ENCODE measurements around the gene CLEC16A.

The CLEC16A gene

DNA sequence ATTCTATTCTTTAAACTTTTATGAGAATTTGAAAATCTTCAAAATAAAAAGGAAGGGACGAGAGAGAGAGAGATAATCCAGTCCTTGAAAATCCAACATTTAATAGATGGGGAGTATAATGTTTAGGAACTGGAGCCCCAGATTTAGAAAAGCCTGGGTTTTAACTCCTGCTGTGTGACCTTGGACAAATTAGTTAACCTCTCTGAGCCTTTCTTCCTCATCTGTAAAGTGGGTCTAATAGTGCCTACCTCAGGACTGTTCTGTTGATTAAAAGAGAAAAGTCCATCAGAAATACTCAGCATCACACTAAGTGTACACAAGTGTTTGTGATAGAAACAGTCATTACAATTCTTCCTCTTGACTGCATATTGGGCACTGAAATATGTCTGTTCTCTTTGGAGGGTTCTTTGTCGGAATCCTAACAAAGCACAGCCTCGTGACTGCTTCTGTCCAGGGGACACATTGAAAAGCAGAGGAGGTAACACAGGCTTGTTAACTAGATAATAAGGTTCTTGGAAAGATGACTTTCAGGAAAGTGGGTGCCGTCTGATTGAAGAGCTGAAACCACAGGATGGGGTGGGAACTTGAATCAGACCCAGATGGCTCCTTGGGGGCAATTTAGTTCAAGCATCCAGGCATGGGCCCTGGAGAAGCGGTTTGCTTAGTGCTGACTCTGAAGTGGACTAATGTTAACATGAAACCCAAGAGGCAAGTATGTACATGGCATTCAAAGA is 128.2 kb downstream of the CLEC16A start:
- TF ChIP-seq EP300 (IDR thresholded peaks at IDR 0.05; ENCODE audit: borderline replicate concordance): no peak
- TF ChIP-seq, protein P1, sequence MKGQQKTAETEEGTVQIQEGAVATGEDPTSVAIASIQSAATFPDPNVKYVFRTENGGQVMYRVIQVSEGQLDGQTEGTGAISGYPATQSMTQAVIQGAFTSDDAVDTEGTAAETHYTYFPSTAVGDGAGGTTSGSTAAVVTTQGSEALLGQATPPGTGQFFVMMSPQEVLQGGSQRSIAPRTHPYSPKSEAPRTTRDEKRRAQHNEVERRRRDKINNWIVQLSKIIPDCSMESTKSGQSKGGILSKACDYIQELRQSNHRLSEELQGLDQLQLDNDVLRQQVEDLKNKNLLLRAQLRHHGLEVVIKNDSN (IDR thresholded peaks at IDR 0.05): no peak
- TF ChIP-seq, protein P2, sequence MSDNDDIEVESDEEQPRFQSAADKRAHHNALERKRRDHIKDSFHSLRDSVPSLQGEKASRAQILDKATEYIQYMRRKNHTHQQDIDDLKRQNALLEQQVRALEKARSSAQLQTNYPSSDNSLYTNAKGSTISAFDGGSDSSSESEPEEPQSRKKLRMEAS (IDR thresholded peaks at IDR 0.05): no peak
- no peak for TF ChIP-seq TEAD4 (IDR thresholded peaks at IDR 0.05)
- no peak for TF ChIP-seq YY1 (IDR thresholded peaks at IDR 0.05; ENCODE audit: low read depth)
- TF ChIP-seq FOXM1 (IDR thresholded peaks at IDR 0.05; ENCODE audit: borderline replicate concordance, low read depth): no peak
- no peak for TF ChIP-seq EGR1 (IDR thresholded peaks at IDR 0.05)
- no peak for TF ChIP-seq NFIC (IDR thresholded peaks at IDR 0.05)
- TF ChIP-seq ZBTB7A (IDR thresholded peaks at IDR 0.05; ENCODE audit: low read depth): no peak
- TF ChIP-seq TCF12 (IDR thresholded peaks at IDR 0.05; ENCODE audit: low read depth): no peak

DNA sequence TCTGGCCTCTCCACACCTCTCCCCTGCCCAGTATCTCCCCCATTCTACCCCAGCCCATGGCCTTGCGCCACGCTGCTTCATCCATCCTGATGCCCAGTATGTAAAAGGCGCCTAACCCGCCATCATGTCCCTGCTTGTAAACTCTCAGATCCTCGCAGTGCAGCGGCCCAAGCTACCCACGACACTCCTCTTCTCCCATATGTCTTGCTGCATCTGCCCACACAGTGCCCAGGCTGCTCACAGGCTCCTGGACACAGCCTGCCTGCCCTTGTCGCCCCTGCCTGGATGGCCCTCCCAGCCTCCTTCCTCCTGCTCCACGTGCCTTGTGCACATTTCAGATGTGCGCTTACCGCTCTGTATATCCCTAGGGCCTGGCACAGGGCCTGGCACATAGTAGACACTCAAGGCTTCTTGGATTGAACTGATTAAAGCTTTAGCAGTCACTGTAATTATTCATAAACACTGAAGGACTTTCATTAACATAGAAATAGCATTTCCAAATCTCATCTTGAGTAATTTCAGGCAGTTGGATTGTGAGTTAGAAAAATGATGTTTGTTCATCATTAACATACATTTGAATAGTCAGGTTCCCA is 129.1 kb downstream of the CLEC16A start:
- TF ChIP-seq, protein P2 (IDR thresholded peaks at IDR 0.05): no peak
- TF ChIP-seq CEBPB (IDR thresholded peaks at IDR 0.05) (no peak), ZBTB7A (IDR thresholded peaks at IDR 0.05; ENCODE audit: low read depth) (no peak), FOXM1 (IDR thresholded peaks at IDR 0.05; ENCODE audit: borderline replicate concordance, low read depth) (no peak), EGR1 (IDR thresholded peaks at IDR 0.05) (no peak), CREB1 (IDR thresholded peaks at IDR 0.05; ENCODE audit: low read depth) (no peak)

DNA sequence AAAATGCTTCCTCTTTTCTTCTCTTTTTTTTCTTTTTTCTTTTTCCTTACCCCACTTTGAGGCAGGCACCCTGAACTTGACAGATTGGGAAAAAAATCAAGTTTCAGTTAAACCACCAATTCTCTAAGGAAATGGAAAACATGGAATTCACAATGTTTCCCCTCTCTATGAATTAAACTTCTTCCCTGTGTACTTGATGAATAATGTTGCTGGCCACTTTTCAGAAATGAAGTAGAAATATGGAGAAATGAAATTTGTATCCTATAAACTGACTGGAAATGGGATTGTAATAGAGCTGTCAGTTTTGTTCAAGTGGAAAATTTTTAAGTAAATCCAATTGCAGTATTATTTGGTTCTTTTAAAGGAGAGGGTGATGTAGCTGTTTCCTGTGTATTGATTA is 129.8 kb downstream of the CLEC16A start:
- TF ChIP-seq TEAD4 (IDR thresholded peaks at IDR 0.05) (no peak), YY1 (IDR thresholded peaks at IDR 0.05; ENCODE audit: low read depth) (no peak), NFIC (IDR thresholded peaks at IDR 0.05) (no peak), EGR1 (IDR thresholded peaks at IDR 0.05) (no peak), TCF12 (IDR thresholded peaks at IDR 0.05; ENCODE audit: low read depth) (no peak), TAF1 (IDR thresholded peaks at IDR 0.05; ENCODE audit: low read depth) (no peak), CREB1 (IDR thresholded peaks at IDR 0.05; ENCODE audit: low read depth) (no peak)
- TF ChIP-seq, protein P2 (IDR thresholded peaks at IDR 0.05): no peak

DNA sequence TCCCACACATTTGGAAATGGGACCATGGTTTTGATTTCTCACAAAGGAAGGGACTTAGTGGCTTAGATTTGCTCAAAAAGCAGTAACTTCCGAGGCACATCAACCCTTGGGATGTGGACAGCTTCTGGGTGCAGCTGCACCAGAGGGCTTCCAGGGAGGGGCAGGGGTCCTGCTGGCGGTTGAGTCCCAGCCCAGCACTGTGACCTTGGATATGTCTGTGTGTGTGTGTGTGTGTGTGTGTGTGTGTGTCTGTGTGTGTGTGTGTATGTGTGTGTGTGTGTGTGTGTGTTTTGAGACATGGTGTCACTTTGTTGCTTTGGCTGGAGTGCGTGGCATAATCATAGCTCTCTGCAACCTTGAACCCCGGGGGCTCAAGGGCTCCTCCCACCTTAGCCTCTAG is 130.8 kb downstream of the CLEC16A start:
- TF ChIP-seq TEAD4 (IDR thresholded peaks at IDR 0.05) (no peak), EGR1 (IDR thresholded peaks at IDR 0.05) (no peak), YY1 (IDR thresholded peaks at IDR 0.05; ENCODE audit: low read depth) (no peak), TAF1 (IDR thresholded peaks at IDR 0.05; ENCODE audit: low read depth) (no peak), CEBPB (IDR thresholded peaks at IDR 0.05) (no peak), CREB1 (IDR thresholded peaks at IDR 0.05; ENCODE audit: low read depth) (no peak), RAD21 (IDR thresholded peaks at IDR 0.05; ENCODE audit: low read depth) (no peak), NFIC (IDR thresholded peaks at IDR 0.05) (no peak)
- TF ChIP-seq, protein P3, sequence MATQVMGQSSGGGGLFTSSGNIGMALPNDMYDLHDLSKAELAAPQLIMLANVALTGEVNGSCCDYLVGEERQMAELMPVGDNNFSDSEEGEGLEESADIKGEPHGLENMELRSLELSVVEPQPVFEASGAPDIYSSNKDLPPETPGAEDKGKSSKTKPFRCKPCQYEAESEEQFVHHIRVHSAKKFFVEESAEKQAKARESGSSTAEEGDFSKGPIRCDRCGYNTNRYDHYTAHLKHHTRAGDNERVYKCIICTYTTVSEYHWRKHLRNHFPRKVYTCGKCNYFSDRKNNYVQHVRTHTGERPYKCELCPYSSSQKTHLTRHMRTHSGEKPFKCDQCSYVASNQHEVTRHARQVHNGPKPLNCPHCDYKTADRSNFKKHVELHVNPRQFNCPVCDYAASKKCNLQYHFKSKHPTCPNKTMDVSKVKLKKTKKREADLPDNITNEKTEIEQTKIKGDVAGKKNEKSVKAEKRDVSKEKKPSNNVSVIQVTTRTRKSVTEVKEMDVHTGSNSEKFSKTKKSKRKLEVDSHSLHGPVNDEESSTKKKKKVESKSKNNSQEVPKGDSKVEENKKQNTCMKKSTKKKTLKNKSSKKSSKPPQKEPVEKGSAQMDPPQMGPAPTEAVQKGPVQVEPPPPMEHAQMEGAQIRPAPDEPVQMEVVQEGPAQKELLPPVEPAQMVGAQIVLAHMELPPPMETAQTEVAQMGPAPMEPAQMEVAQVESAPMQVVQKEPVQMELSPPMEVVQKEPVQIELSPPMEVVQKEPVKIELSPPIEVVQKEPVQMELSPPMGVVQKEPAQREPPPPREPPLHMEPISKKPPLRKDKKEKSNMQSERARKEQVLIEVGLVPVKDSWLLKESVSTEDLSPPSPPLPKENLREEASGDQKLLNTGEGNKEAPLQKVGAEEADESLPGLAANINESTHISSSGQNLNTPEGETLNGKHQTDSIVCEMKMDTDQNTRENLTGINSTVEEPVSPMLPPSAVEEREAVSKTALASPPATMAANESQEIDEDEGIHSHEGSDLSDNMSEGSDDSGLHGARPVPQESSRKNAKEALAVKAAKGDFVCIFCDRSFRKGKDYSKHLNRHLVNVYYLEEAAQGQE (IDR thresholded peaks at IDR 0.05; ENCODE audit: low read depth): no peak
- TF ChIP-seq, protein P2 (IDR thresholded peaks at IDR 0.05): no peak

DNA sequence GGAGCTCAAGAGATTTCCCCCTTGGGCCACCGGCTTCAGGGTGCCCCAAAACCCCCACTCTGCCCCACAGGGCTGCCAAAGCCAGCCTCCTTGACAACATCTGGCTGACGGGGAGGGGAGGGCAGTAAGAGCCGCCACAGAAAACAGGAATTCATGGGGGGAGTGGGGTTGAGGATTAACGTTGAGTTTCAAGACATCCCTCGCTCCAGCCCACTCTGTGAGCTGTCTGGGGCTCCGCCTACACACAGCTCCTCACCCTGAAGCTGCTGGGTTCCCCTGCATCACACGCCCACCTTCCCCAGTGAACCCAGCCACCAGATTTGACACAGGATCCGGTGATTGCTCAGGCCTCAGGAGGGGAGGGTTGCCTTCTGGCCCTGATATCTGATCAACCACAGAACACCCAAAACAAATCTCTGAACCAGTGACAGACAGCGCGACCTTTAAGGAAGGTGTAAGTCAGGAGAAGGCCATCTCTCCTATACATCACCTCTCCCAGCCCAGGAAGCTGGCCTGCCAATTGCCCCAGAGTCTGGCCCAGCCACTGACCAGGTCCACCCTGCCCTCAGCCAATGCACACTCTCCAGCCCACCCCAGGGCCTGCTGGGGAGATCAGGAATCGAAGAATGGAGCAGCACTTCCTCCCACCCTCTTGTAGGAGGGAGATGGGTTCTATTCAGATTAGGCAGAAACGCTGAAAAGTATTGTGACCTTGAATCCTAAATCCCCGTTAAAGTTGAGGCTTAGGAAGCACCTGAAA is 132.1 kb downstream of the CLEC16A start:
- TF ChIP-seq YY1 (IDR thresholded peaks at IDR 0.05; ENCODE audit: low read depth): no peak
- TF ChIP-seq, protein P3 (IDR thresholded peaks at IDR 0.05; ENCODE audit: low read depth): no peak
- TF ChIP-seq EGR1 (IDR thresholded peaks at IDR 0.05): no peak
- no peak for TF ChIP-seq ZBTB7A (IDR thresholded peaks at IDR 0.05; ENCODE audit: low read depth)
- TF ChIP-seq TCF12 (IDR thresholded peaks at IDR 0.05; ENCODE audit: low read depth): no peak
- TF ChIP-seq NFIC (IDR thresholded peaks at IDR 0.05): no peak
- TF ChIP-seq TAF1 (IDR thresholded peaks at IDR 0.05; ENCODE audit: low read depth): no peak
- TF ChIP-seq CREB1 (IDR thresholded peaks at IDR 0.05; ENCODE audit: low read depth): no peak
- TF ChIP-seq RAD21 (IDR thresholded peaks at IDR 0.05; ENCODE audit: low read depth): no peak
- no peak for TF ChIP-seq TEAD4 (IDR thresholded peaks at IDR 0.05)
- no peak for TF ChIP-seq CEBPB (IDR thresholded peaks at IDR 0.05)
- no peak for TF ChIP-seq FOXM1 (IDR thresholded peaks at IDR 0.05; ENCODE audit: borderline replicate concordance, low read depth)
- TF ChIP-seq, protein P2 (IDR thresholded peaks at IDR 0.05): no peak
- no peak for TF ChIP-seq EP300 (IDR thresholded peaks at IDR 0.05; ENCODE audit: borderline replicate concordance)
- TF ChIP-seq, protein P1 (IDR thresholded peaks at IDR 0.05): no peak
